NCI-H2107 (cell line): Measurements from ENCODE around the gene CCDC13.
"Not testable (repeated sequence)": the region's sequence is repeated elsewhere in the genome, so short reads cannot be mapped to it uniquely, and the experiment has no call there.

Experiments
- DNase-seq: peaks from one replicate; lab custom pipeline; 2025; lab: John Stamatoyannopoulos, UW

CCDC13 gene, protein sequence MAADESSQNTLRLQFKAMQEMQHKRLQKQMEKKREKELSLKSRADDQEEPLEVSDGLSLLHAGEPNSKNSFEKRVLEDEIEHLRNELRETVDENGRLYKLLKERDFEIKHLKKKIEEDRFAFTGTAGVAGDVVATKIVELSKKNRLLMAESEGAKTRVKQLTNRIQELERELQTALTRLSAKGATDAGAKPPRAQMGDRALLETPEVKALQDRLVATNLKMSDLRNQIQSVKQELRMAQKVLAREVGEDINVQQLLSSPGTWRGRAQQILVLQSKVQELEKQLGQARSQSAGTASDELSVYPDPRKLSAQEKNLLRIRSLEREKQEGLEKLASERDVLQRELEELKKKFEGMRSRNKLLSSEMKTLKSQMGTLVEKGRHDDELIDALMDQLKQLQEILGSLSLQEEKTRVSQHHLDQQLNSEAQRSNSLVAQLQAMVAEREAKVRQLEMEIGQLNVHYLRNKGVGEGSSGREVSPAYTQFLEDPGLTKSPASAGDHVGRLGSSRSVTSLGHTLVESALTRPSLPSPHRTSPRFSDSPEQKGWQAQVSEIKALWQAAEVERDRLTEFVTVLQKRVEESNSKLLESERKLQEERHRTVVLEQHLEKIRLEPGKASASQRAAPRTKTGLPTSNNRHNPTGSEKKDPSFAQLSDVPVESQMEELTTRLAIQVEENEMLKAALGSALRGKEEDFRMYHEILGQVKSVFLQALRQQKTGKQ

DNA sequence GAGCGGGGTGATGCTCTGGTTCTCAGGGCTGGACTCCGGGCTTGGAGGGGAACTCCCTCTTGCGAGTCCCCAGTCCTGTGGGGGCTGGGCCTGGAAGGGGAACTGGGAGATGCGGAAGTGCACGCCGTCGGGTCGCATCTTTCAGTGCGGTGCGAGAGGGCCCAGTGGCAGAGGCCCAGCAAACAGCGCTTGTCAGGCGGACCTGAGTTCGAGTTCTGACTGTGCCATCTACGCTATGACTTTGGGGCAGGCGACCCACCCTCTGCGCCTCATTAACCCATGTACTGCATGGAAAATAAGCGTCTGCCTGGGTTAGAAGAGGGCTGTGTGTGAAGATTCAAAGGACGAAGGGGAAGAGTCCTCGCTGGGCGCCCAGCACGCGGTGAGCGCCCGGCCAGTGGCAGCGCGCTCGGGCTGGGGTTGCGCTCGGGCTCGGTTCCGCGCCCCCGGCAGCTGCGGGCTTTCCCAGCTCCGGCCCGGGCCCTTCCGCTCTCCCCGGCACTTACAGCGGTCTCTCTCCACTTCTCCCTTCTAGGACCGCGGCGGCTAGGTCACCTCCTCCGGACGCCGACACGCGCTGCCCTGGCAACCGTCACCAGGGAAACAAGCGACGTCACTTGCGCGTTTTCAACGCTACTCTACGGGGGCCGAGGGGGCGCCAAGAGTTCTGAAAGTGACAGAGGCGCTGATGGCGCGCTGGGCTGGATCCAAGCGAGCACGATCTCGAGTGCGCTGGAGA is at the start of gene CCDC13:
CCDC13 (minus strand) TSS at position 584 of the 739 bp plus-strand sequence. CDS start 14,908 bp downstream, outside the sequence.
- peak; percentile 76 for DNase-seq

DNA sequence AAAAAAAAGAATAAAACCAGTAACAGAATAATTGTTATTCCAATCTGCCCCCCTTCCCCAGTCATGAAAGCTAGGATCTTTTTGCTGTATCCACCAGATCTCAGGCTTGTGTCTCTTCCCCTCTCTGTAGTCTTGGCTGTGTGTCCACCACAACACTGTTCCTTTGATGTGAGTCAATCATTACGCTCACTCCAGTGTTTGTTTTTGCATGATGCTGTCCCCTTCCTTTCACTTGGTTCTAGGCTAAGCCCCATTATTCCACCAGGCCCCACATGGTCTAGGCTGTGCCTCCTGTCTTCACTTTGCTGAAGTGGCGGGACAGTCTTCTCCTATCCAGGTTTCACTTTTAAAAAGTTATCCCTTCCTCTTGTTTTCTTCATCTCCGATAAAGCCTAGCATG is 49.8 kb upstream of the CCDC13 start:
- no peak for DNase-seq

DNA sequence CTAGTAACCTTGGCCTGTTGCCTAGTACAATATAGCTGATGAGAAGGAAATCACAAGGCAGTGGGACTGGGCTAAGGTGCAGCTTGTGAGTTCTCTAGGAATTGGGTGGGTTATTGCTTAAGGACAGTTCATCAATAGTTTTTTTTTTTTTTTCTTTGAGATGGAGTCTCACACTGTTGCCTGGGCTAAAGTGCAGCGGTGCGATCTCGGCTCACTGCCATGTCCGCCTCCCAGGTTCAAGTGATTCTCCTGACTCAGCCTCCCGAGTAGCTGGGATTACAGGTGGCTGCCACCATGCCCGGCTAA is 47.6 kb upstream of the CCDC13 start:
- no peak for DNase-seq

DNA sequence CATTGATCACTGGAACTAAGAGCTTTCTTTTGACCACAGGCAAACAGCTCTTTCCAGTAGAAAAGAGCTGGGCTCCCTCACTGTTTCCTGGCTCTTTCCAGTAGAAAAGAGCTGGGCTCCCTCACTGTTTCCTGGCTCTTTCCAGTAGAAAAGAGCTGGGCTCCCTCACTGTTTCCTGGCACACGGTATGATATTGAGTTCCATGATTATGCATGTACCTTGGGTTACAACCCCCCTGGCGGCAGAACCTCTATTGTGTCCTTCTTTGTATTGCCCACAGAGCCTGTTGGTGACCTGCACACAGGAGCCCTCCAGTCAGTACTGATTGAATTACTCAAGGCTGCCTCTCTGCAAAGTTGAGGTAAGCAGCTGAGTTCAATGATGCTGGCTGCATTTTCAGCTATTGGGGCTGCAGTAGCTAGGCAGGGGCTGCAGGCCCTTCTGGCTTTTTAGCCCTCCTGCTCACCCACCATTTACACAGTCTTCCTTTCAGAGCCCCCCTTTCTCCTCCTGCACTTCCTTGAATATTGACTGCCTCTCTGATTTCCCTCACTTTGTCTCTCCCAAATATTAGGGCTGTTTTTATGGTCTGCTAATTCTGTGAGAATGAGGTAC is 46.4 kb upstream of the CCDC13 start:
- peak; percentile 49 for DNase-seq

DNA sequence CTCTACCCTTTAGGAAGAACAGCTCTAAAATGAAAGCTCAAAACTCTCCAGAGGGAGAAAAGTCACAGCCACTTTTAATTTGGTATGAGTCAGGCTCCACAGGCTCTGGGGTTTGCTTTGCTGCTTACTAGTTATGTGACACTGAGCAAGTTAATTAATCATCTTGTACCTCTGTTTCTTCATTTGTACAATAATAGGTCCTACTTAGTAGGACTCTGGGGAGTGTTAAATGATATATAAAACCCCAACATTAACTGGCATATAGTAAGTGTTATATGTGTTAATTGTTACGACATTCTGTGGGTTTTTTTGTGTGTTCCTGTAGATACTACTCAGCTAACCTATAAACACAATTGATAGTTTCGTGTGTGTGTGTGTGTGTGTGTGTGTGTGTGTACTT is 42.8 kb upstream of the CCDC13 start:
- no peak for DNase-seq

DNA sequence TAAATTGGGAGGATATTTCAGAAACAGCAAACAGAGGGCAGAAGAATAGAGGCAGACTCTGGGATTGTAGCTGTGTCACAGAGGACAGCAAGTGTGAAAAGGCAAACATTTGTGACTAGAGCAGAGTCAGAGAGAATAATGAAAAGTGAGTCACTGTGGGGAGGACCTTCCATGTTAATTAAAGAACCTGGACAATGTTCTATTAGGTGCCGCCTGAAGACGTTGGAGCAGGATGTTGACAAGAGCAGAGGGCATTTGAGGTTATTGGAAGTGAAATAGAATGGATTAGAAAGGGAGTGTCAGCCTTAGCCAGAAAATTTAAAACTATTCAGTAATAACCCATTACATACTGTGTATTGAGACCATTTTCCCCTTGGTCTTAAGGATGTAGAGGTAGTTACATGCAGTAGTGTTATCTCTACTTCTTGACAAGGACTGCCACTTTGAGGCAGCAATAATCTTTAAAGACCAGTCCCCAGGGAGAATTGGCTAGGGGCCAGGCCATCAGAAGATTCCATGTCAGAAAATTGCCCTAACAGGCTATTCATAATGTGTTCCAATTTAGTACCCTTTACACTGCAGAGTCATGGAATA is 42.0 kb upstream of the CCDC13 start:
- DNase-seq, result no peak

DNA sequence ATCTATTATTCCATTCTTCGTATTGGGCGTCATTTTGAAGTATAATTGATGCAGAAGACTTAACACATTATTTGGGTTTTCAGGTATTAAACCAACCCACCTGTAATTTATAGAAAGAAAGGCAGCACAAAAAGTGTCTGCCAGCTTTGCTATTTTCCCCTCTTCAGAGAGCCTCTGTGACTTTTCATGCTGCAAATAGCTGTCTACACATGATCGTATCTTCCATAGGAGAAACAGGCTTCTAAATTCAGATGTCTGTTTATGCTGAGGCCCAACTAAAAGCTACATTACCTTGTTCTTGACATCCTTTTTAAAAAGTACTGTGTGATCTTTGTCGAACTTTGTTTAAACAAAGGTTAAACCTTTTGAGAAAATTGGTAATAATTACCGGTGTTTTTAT is 41.2 kb upstream of the CCDC13 start:
- no peak for DNase-seq

DNA sequence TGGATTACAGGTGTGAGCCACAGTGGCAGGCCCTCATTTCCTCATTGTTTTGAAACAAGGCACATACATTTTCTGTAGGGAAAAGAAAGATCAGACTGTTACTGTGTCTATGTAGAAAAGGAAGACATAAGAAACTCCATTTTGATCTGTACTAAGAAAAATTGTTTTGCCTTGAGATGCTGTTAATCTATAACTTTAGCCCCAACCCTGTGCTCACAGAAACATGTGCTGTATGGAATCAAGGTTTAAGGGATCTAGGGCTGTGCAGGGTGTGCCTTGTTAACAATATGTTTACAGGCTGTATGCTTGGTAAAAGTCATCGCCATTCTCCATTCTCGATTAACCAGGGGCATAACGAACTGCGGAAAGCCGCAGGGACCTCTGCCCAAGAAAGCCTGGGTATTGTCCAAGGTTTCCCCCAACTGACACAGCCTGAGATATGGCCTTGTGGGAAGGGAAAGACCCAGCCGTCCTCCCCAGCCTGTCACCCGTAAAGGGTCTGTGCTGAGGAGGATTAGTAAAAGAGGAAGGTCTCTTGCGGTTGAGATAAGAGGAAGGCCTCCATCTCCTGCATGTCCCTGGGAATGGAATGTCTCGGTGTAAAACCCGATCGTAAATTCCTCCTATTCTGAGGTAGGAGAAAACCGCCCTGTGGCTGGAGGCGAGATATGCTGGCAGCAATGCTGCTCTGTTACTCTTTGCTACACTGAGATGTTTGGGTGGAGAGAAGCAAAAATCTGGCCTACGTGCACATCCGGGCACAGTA is 38.2 kb upstream of the CCDC13 start:
- DNase-seq, result not testable (repeated sequence)

DNA sequence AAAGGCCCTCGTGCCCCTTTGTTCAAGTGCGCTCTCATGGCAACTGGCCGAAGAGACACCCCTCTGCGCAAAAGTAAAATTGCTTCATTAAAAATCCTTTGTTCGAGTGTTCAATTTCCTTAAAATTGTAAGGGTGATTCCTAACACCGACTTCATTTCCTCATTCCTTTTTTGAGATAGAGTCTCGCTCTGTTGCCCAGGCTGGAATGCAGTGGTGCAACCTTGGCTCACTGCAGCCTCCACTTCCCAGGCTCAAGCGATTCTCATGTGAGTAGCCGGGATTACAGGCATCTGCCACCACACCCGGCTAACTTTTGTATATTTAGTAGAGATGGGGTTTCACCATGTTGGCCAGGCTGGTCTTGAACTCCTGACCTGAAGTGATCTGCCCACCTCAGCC is 37.7 kb upstream of the CCDC13 start:
- DNase-seq, result not testable (repeated sequence)

DNA sequence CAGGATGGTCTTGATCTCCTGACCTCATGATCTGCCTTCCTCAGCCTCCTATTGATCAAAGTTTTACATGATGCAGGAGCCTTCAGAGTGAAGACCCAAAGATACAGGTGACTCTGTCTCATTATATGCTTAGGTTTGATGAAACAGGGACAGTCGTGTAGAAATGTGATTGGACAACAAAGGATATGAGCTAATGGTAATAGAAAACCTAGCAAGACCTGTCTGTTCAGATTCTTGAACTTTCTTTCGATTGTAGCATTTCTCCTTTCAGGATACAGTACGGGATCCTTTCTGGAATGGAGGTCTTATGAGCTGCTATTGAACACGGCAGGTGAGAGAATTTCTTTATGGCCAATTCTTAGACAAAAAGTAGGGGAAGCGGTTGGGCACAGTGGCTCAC is 36.1 kb upstream of the CCDC13 start, which contains the start of gene ACKR2:
ACKR2 (plus strand) TSS at position 244 of the 400 bp plus-strand sequence. CDS start 55,058 bp downstream, outside the sequence.
- DNase-seq, result no peak

DNA sequence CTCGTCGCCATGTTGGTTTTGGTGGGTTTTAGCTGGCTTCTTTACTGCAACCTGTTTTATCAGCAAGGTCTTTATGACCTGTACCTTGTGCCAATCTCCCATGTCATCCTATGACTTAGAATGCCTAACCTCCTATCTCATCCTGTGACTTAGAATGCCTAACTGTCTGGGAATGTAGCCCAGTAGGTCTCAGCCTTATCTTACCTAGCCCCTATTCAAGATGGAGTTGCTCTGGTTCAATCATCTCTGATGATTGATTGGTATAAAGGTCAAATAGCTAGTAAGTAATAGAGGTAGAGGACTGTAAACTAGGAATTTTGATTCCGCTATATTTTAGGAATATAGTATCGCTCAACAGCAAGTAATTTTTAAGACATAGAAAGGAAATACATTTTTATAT is 34.9 kb upstream of the CCDC13 start:
- DNase-seq, result no peak

DNA sequence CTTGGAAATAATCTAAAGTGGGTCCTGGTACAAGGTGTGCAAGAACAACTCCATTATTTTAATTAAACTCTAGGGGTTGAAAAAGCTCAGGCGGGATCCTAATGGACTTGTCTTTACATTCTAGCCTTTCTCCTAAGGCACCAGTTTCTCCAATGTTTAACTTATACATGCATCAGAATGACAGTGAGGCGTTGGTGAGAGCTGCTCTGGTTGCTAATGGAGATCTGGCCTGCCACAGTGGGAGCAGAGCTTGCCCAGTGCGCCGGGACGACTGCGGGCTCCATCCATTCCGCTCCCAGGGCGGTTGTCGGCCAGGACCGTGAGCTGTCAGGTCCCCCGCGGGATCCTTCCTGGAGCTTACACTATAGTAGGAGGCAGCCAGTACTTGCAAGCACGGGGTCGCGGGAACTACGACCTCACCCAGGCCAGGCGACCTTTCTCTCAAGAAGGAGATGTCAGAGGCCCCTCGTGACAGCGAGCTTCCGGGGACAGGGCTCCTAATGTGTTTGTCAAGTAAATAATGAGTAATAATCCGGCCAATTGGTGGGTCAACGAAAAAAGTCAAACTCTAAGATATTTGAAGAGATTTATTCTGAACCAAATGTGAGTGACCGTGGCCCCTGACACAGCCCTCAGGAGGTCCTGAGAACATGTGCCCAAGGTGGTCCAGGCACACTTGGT is 32.2 kb upstream of the CCDC13 start:
- DNase-seq, result no peak

DNA sequence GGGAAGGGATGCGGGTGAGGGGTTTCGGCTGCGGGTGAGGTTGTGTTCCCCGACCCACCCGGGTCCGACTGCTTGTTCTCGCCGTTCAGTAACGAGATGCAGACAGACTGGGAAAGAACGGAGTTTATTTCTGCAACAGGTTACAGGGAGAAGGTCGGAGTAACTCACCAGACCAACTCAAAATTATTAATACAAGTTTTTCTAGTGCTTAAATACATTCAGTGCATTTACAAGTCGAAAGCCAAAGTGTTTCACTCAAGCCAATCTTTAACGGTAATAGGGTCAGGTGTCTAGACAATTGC is 31.7 kb upstream of the CCDC13 start:
- DNase-seq, result no peak

DNA sequence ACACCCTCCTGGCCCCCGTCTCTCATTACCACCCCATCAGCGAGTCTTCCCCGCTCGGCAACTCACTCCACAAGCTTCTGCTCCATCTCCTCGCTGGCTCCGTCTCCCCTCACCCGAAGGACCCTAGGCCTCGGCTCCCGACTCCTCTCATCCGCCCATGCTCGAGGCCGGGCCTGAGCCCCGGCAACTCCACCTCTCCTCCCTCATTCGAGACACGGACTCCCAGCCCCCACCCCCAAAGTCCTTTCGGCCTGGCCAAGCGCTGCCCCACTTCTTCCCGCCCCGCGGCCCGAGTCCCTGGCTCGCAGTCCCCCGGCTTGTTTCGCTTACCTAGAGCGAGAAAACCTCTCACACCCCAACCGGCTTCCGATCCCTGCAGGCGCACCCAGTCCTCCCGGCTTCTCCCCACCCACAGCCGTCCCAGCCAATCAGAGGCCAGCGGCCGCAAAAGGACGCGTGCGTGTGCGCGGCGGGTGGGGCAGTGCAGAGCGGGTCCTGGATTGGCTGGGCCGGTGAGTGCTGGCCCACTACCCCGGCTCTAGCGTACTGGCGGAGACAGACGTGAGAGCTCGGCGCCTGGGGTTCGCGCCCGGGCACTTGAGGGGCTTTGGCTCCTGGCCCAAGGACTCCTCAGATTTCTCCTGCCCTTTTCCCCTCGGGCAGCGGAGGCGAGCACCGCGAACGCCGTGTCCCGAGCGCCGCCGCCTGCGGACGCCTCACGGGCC is 31.2 kb upstream of the CCDC13 start, which contains the start of gene HIGD1A:
HIGD1A (minus strand) TSS at position 385 of the 725 bp plus-strand sequence. CDS start 10,237 bp downstream, outside the sequence.
- peak; percentile 73 for DNase-seq

DNA sequence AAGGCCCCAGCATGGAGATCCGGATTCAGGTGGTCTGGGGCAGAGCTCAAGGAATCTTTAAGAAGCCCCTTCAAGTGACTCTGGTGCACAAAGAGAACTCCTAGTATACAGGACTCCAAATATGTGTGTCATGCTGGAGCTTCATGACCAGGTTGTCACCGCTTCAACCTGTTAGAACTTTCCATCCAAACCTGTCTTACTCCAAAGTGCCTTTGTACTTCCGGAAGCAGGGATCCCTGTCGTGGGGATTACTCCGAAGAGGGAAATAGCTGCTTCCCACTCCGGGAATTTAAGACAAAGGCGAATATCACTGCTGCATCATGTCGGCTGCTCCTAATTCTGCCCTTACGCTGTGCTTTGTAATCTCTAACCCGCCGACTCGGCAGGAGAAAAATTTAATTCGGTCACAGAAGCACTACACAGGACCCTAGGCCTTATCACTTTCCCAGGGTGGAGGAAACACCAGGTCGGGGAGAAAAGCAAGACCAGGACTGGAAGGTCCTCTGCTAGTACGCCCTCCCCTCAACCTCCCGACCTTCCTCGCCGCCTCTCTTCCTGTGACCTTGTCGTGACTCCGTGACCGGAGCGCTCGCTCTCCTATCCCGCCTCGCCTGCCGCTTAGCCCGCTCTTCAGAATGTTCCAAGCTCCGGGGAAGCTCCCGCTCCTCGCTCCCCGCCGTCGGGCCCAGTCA is 30.5 kb upstream of the CCDC13 start:
- peak; percentile 4 for DNase-seq

DNA sequence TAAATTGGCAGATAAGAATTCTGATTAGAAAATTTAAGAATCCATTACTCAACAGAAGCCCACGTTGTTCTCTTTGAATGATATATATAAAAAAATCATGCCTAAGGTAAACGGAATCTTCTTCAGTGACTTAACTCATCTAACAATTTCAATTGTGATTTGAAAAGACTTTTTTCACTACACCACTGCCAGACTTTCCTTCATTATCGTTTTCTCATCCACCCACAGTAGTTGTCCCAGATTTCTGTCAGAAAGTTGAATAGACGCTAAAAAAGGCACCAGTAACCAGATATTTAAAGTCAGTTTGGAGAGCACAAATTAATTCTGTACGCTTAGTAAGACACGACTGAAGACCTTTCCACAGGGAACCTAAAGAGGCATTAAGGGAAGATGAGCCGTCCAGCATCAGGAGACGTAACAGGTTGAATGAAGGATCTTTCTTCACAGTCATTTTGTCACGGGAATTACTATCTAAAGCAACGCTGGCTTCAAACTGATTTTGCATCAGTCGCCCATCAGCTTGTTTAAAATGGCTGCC is 29.9 kb upstream of the CCDC13 start:
- DNase-seq, result no peak

DNA sequence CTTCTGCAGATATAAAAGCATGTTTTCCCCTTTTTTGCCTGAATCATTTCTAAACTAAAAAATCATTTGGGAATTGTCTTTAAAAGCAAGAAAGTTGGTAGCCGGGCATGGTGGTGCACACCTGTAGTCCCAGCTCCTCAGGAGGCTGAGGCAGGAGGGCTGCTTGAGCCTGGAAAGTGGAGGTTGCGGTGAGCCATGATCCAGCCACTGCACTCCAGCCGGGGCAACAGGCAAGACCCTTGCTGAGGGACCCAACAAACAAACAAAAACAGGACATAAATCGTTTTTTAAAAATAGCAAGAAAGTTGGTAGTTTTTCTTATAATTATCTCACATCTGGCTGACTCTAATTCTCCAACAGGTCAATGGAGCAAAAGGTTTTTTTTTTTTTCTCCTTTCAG is 28.7 kb upstream of the CCDC13 start:
- no peak for DNase-seq

DNA sequence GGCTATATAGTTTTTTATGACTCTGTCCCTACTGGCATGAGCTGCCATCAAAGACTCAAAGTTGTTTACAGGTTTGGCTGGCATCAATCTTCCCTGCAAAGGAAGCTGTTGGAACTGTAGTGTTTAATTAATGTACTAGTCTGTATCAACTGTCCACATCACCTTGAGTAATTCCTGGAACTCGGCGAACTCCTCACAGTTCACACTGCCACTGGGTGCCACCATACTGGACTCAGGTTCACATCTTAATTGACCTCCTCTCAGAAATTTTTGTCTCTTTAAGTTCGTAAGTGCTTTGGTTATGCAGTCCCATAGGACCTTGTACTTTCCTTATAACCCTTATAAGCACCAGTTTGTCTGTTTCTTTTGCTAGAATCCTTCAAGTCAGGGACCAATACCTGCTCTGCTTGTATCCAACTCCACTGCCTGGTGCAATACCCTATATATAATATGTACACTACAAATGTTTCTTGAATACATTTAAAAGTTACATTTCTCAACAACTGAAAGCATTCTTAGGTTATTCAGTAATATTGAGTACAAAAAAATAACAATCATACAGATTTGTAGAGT is 28.1 kb upstream of the CCDC13 start:
- no peak for DNase-seq

DNA sequence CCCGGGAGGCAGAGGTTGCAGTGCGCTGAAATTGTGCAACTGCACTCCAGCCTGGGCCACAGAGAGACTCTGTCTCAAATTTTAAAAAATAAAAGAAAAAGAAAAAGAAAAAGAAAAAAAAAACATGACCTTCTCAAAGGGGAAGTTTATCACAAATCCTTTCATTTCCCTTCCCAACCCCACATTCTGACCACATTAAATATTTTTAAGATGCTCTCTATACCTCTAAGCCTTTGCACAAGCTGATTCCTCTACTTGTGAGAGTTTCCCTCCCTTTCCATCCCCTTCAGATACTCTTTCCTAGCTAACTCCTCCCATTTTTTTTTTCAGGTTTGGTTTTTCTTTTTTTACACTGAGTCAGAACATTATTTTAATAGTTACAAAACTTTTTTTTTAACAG is 27.2 kb upstream of the CCDC13 start:
- no peak for DNase-seq
